K562 (cell line): ENCODE measurements around the gene HTR4. TPM values are rescaled to one million over a fixed set of nuclear protein-coding genes. Genes with fewer than 3 reads are reported as not detected.

Experiments
- CBX2 ChIP-seq: fragments of 200-600 bp; sonication (generic); IDR thresholded peaks from one replicate; pipeline ENCODE4 v1.6.1; 2012; ENCODE audit warnings: mild to moderate bottlenecking, low read length, inconsistent platforms; ENCODE audit not compliant: insufficient read depth, poor library complexity, severe bottlenecking
- CEBPG ChIP-seq, 3 experiments: fragments of 200-800 bp in 1 of 3; sonication (Bioruptor generic) in 1 of 3; sonication (generic) in 1 of 3; formaldehyde crosslinking in 1 of 3; IDR thresholded peaks in 2 of 3; conservative IDR thresholded peaks in 1 of 3; 2 replicates each; pipeline versions ENCODE4 v1.6.1 to v1.8.0; 2016 to 2022; ENCODE audit warnings: missing compliant biosample characterization in 2 of 3, missing genetic modification characterization in 2 of 3, mild to moderate bottlenecking in 1 of 3, missing genetic modification reagents in 1 of 3
- FOXA3 ChIP-seq, 2 experiments: fragments of 450-650 bp in 1 of 2; sonication (generic) in 1 of 2; formaldehyde crosslinking; IDR thresholded peaks in 1 of 2; conservative IDR thresholded peaks in 1 of 2; 2 replicates each; pipeline versions ENCODE4 v1.4.0 to v1.8.0; 2020 to 2022; ENCODE audit warnings: mild to moderate bottlenecking in 2 of 2, missing genetic modification reagents in 1 of 2
- FOXJ3 ChIP-seq: sonication (generic); formaldehyde crosslinking; IDR thresholded peaks from 2 replicates; pipeline ENCODE4 v1.4.0; 2020; ENCODE audit warnings: mild to moderate bottlenecking, missing genetic modification reagents
- FOXK2 ChIP-seq, 2 experiments: fragments of 450-650 bp; IDR thresholded peaks in 1 of 2; conservative IDR thresholded peaks in 1 of 2; 2 replicates each; pipeline ENCODE4 v1.6.1; 2016; ENCODE audit warnings: low read depth in 2 of 2, mild to moderate bottlenecking in 1 of 2
- KDM5B ChIP-seq: fragments of 200-600 bp; sonication (generic); IDR thresholded peaks from 2 replicates; pipeline ENCODE4 v1.6.1; 2012; ENCODE audit warnings: low read depth, mild to moderate bottlenecking, moderate library complexity, low read length, control low read depth, inconsistent platforms; ENCODE audit not compliant: insufficient replicate concordance
- PRMT5 ChIP-seq: sonication (generic); formaldehyde crosslinking; IDR thresholded peaks from 2 replicates; pipeline ENCODE4 v1.5.0; 2020; ENCODE audit warnings: missing genetic modification reagents
- RFX1 ChIP-seq: fragments of 450-650 bp; IDR thresholded peaks from 2 replicates; pipeline ENCODE4 v1.6.1; 2016; ENCODE audit warnings: mild to moderate bottlenecking, moderate library complexity
- TEAD4 ChIP-seq, 2 experiments: sonication (generic) in 1 of 2; formaldehyde crosslinking in 1 of 2; IDR thresholded peaks; 2 replicates each; pipeline versions ENCODE4 v1.6.1 to v1.8.0; 2012 to 2022; ENCODE audit warnings: borderline replicate concordance in 1 of 2, inconsistent platforms in 1 of 2, low read length in 1 of 2, mild to moderate bottlenecking in 1 of 2, missing genetic modification reagents in 1 of 2
- YBX1 ChIP-seq: fragments of 450-650 bp; IDR thresholded peaks from 2 replicates; pipeline ENCODE4 v1.7.1; 2016; ENCODE audit warnings: mild to moderate bottlenecking
- ZKSCAN8 ChIP-seq: fragments of 200-800 bp; sonication (Bioruptor generic); IDR thresholded peaks from 2 replicates; pipeline ENCODE4 v1.6.1; 2016; ENCODE audit warnings: missing genetic modification characterization, missing compliant biosample characterization
- ZNF165 ChIP-seq: fragments of 250-450 bp; sonication (Bioruptor Pico); IDR thresholded peaks from 2 replicates; pipeline ENCODE4 v1.4.0; 2020; ENCODE audit warnings: borderline replicate concordance
- ZNF224 ChIP-seq: sonication (generic); formaldehyde crosslinking; IDR thresholded peaks from 2 replicates; pipeline ENCODE4 v1.8.0; 2022; ENCODE audit warnings: mild to moderate bottlenecking, missing genetic modification reagents
- ZNF277 ChIP-seq: fragments of 250-450 bp; sonication (Bioruptor Pico); IDR thresholded peaks from 2 replicates; pipeline ENCODE4 v1.8.0; 2022; ENCODE audit warnings: inconsistent platforms, mild to moderate bottlenecking, moderate library complexity, borderline replicate concordance
- ZNF444 ChIP-seq: fragments of 250-450 bp; sonication (Bioruptor Pico); IDR thresholded peaks from 2 replicates; pipeline ENCODE4 v1.4.0; 2020; ENCODE audit warnings: mild to moderate bottlenecking, moderate library complexity
- ZNF609 ChIP-seq: sonication (generic); formaldehyde crosslinking; IDR thresholded peaks from 2 replicates; pipeline ENCODE4 v1.8.1; 2023; ENCODE audit warnings: missing genetic modification reagents, mild to moderate bottlenecking, borderline replicate concordance
- polyA plus RNA-seq, 8 experiments: library from polyadenylated mRNA; depleted of rRNA in 4 of 8; stranded (reverse) in 5 of 8; unstranded in 3 of 8; fragments of >200 nt; fragmentation: Nextera tagmentation in 2 of 8; fragmentation: Illumina TruSeq in 1 of 8; extraction: Ambion mirVana in 2 of 8; extraction: Trizol in 1 of 8; gene quantifications; 2 replicates each; pipeline versions ENCODE4 v1.2.1 to v1.2.3, GENCODE V29; 2011 to 2014; ENCODE audit warnings: inconsistent platforms in 1 of 8, missing spikeins in 1 of 8
- total RNA-seq, 7 experiments: library from RNA; depleted of rRNA in 6 of 7; stranded (reverse); fragments of >200 nt in 6 of 7; fragmentation: Illumina TruSeq in 2 of 7; extraction: Trizol in 2 of 7; gene quantifications; 2 replicates each; pipeline versions ENCODE4 v1.2.1 to v1.2.3, GENCODE V29; 2011 to 2021; ENCODE audit warnings: low replicate concordance in 1 of 7

The HTR4 gene
- total and polyA plus RNA-seq, 9 of the 15 experiments (the other 6 are each of a cell fraction or from before 2014, with no cell fraction given) = 0.13 TPM; not detected in 8

GRCh38 chr5:148482697-148483462 lies 171.4 kb downstream of the HTR4 start (continued):
- TF ChIP-seq KDM5B (no peak), RFX1 (no peak), ZNF165 (CRISPR knock-in tag) (no peak), ZNF444 (CRISPR knock-in tag) (no peak), PRMT5 (CRISPR knock-in tag) (no peak), FOXA3 (CRISPR knock-in tag; conservative IDR thresholded peaks at IDR 0.05 in 1 of 2, IDR thresholded peaks at IDR 0.05 in 1 of 2) (no peak), YBX1 (no peak), ZNF224 (CRISPR knock-in tag) (no peak), FOXK2 (conservative IDR thresholded peaks at IDR 0.05 in 1 of 2, IDR thresholded peaks at IDR 0.05 in 1 of 2; ENCODE audit: low read depth in 2 of 2) (peak; percentile 30 to 44; a peak in 1 of 4 replicates), CBX2 (no peak), ZKSCAN8 (CRISPR knock-in tag) (no peak), TEAD4 (IDR thresholded peaks at IDR 0.05; ENCODE audit: low read length) (peak; percentile 56; the same call in 1 of the 2 replicates), TEAD4 (CRISPR knock-in tag; IDR thresholded peaks at IDR 0.05; ENCODE audit: borderline replicate concordance) (0 out of 2 replicates have a peak, but pooled peaks have one; percentile 74), ZNF609 (CRISPR knock-in tag) (no peak), ZNF277 (no peak), FOXJ3 (no peak), CEBPG (CRISPR knock-in tag; IDR thresholded peaks at IDR 0.05) (peak; percentile 58; the same call in 1 of the 2 replicates), CEBPG (tag; conservative IDR thresholded peaks at IDR 0.05 in 1 of 2, IDR thresholded peaks at IDR 0.05 in 1 of 2) (peak in 1 of 2 experiments; percentile 59; a peak in 3 of 4 replicates)
